ENCODE measurements around the gene CEND1. TPM values are rescaled to one million over a fixed set of nuclear protein-coding genes. Genes with fewer than 3 reads are reported as not detected.

CEND1 gene
- total and polyA plus RNA-seq, 2 of the 13 experiments (the other 11 are each of a cell fraction or from before 2014, with no cell fraction given), result not detected

- TF ChIP-seq HNRNPUL1 (IDR thresholded peaks at IDR 0.05; ENCODE audit: low read depth, low read length) (no peak), MYC (CRISPR knock-in tag; IDR thresholded peaks at IDR 0.05; ENCODE audit: borderline replicate concordance) (0 out of 2 replicates have a peak, but pooled peaks have one; percentile 49), ZNF776 (CRISPR knock-in tag; IDR thresholded peaks at IDR 0.05) (peak; percentile 27; the same call in 1 of the 2 replicates), HMGA1 (CRISPR knock-in tag; conservative IDR thresholded peaks at IDR 0.05) (no peak), RBFOX2 (IDR thresholded peaks at IDR 0.05; ENCODE audit: low read depth, low read length) (peak; percentile 66; the same call in 1 of the 2 replicates), FOXP4 (CRISPR knock-in tag; IDR thresholded peaks at IDR 0.05) (0 out of 2 replicates have a peak, but pooled peaks have one; percentile 15), PTBP1 (IDR thresholded peaks at IDR 0.05; ENCODE audit: low read depth, low read length, poor library complexity, severe bottlenecking) (no peak), MIER3 (CRISPR knock-in tag; IDR thresholded peaks at IDR 0.05; ENCODE audit: borderline replicate concordance) (no peak), ZNF281 (CRISPR knock-in tag; IDR thresholded peaks at IDR 0.05; ENCODE audit: borderline replicate concordance) (no peak), SIN3B (IDR thresholded peaks at IDR 0.05; ENCODE audit: low read length) (no peak), FOXC1 (CRISPR knock-in tag; IDR thresholded peaks at IDR 0.05; ENCODE audit: borderline replicate concordance) (no peak), ZFAT (CRISPR knock-in tag; conservative IDR thresholded peaks at IDR 0.05) (no peak), ETV6 (CRISPR knock-in tag; conservative IDR thresholded peaks at IDR 0.05) (no peak), KDM6A (CRISPR knock-in tag; IDR thresholded peaks at IDR 0.05; ENCODE audit: low read depth) (no peak), RBAK (CRISPR knock-in tag; IDR thresholded peaks at IDR 0.05) (no peak), ZMAT3 (CRISPR knock-in tag; conservative IDR thresholded peaks at IDR 0.05) (peak; percentile 45; the same call in 1 of the 2 replicates), MTF1 (CRISPR knock-in tag; IDR thresholded peaks at IDR 0.05) (no peak), SALL2 (CRISPR knock-in tag; IDR thresholded peaks at IDR 0.05) (no peak), IRF9 (CRISPR knock-in tag; IDR thresholded peaks at IDR 0.05; ENCODE audit: borderline replicate concordance) (no peak), KDM3A (CRISPR knock-in tag; IDR thresholded peaks at IDR 0.05; ENCODE audit: low read depth) (no peak), ATF6 (CRISPR knock-in tag; conservative IDR thresholded peaks at IDR 0.05) (no peak), ZNF709 (CRISPR knock-in tag; IDR thresholded peaks at IDR 0.05) (no peak), MAFG (CRISPR knock-in tag; IDR thresholded peaks at IDR 0.05) (no peak), ZNF430 (CRISPR knock-in tag; IDR thresholded peaks at IDR 0.05) (no peak)
These were observed 43.4 kb upstream of the CEND1 start (continued) for GRCh38 chr11:833114-833791.

Measured in HepG2 (cell line).